ENCODE data around the gene ADAM19. TPM values are rescaled to one million over a fixed set of nuclear protein-coding genes. Genes with fewer than 3 reads are reported as not detected.

Gene ADAM19
- total RNA-seq, 1 donor from 2014 or later: 2.9 TPM

- no peak for DNase-seq (ENCODE audit: low spot score)
- ATAC-seq: no peak
Observed at GRCh38 chr5:157598350-157598936, 22.9 kb upstream of the ADAM19 start.

GRCh38 chr5:157597277-157597676, 21.7 kb upstream of the ADAM19 start:
- no peak for ATAC-seq
- no peak for DNase-seq (ENCODE audit: low spot score)

- DNase-seq (ENCODE audit: low spot score): no peak
- ATAC-seq: no peak
Observed at GRCh38 chr5:157596487-157596886, 20.9 kb upstream of the ADAM19 start.

- ATAC-seq (no peak), DNase-seq (ENCODE audit: low spot score) (no peak)
Observed at GRCh38 chr5:157594675-157595459, 19.3 kb upstream of the ADAM19 start.

- no peak for DNase-seq (ENCODE audit: low spot score)
Observed at GRCh38 chr5:157594257-157594656, 18.7 kb upstream of the ADAM19 start.

GRCh38 chr5:157593052-157593757, 17.6 kb upstream of the ADAM19 start:
- DNase-seq (ENCODE audit: low spot score) (no peak), ATAC-seq (no peak)

More at GRCh38 chr5:157594257-157594656, 18.7 kb upstream of the ADAM19 start:
- ATAC-seq: no peak

GRCh38 chr5:157592594-157592993, 17.0 kb upstream of the ADAM19 start:
- DNase-seq (ENCODE audit: low spot score) (no peak), ATAC-seq (no peak)

GRCh38 chr5:157590478-157590877, 14.9 kb upstream of the ADAM19 start:
- no peak for ATAC-seq
- no peak for DNase-seq (ENCODE audit: low spot score)

GRCh38 chr5:157584628-157585027, 9.1 kb upstream of the ADAM19 start:
- no peak for DNase-seq (ENCODE audit: low spot score)
- ATAC-seq: no peak

- ATAC-seq (no peak), DNase-seq (ENCODE audit: low spot score) (no peak)
Observed at GRCh38 chr5:157582731-157583620, 7.4 kb upstream of the ADAM19 start.

GRCh38 chr5:157581901-157582300, 6.3 kb upstream of the ADAM19 start:
- no peak for DNase-seq (ENCODE audit: low spot score)
- ATAC-seq: no peak

- ATAC-seq: no peak
- DNase-seq (ENCODE audit: low spot score): no peak
Observed at GRCh38 chr5:157578079-157578780, 2.7 kb upstream of the ADAM19 start.

GRCh38 chr5:157576678-157577077, 1.1 kb upstream of the ADAM19 start:
- ATAC-seq: no peak
- DNase-seq (ENCODE audit: low spot score): no peak

GRCh38 chr5:157574456-157575380, 857 bp downstream of the ADAM19 start:
- ATAC-seq (peak; percentile 70), DNase-seq (ENCODE audit: low spot score) (peak; percentile 50)

- peak; percentile 12 for ATAC-seq
Observed at GRCh38 chr5:157571357-157571827, 4.2 kb downstream of the ADAM19 start.

GRCh38 chr5:157570531-157571200, 4.9 kb downstream of the ADAM19 start:
- no peak for ATAC-seq
- DNase-seq (ENCODE audit: low spot score): no peak

More at GRCh38 chr5:157571357-157571827, 4.2 kb downstream of the ADAM19 start:
- no peak for DNase-seq (ENCODE audit: low spot score)

GRCh38 chr5:157568720-157569119, 6.9 kb downstream of the ADAM19 start:
- ATAC-seq (no peak), DNase-seq (ENCODE audit: low spot score) (no peak)

- ATAC-seq: no peak
Observed at GRCh38 chr5:157568222-157568621, 7.4 kb downstream of the ADAM19 start.

More at GRCh38 chr5:157568222-157568621, 7.4 kb downstream of the ADAM19 start:
- DNase-seq (ENCODE audit: low spot score): no peak
